Mammary epithelial cell (primary cell): ENCODE measurements around the gene PYCR2.

ENCODE experiments used
- EZH2 ChIP-seq: IDR thresholded peaks from 2 replicates; pipeline ENCODE4 v1.6.1; 2012; ENCODE audit warnings: low read length, inconsistent platforms, borderline replicate concordance
- TF ChIP-seq, protein P1 (sequence below), 2 donors: IDR thresholded peaks in 1 of 2; conservative IDR thresholded peaks in 1 of 2; 2 replicates each; pipeline ENCODE4 v1.5.1; 2011 to 2012; ENCODE audit warnings: inconsistent platforms in 2 of 2, low read length in 2 of 2, mild to moderate bottlenecking in 2 of 2, control low read depth in 1 of 2, low read depth in 1 of 2; ENCODE audit not compliant: insufficient read depth in 1 of 2; ENCODE audit errors: extremely low read depth in 1 of 2

DNA sequence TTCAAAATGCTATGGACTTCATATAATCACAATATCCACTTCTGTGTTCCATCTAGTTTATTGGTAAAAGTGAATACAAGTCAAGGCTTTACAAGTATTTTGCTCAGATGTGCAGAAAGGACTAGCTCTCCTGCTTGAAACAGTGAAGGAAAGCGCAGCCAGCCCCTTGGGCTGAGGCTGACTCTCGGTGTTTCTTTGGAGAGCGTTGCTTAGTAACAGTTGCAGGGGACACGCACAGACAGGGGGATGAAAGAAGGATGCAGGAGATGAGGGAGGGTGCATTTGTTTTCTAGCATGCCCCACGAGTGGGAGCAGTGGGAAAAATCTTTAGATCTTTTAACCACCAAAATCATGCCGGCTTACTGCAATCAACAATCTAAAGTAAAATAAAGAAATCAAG lies 9.1 kb downstream of the PYCR2 start:
- TF ChIP-seq, protein P1, sequence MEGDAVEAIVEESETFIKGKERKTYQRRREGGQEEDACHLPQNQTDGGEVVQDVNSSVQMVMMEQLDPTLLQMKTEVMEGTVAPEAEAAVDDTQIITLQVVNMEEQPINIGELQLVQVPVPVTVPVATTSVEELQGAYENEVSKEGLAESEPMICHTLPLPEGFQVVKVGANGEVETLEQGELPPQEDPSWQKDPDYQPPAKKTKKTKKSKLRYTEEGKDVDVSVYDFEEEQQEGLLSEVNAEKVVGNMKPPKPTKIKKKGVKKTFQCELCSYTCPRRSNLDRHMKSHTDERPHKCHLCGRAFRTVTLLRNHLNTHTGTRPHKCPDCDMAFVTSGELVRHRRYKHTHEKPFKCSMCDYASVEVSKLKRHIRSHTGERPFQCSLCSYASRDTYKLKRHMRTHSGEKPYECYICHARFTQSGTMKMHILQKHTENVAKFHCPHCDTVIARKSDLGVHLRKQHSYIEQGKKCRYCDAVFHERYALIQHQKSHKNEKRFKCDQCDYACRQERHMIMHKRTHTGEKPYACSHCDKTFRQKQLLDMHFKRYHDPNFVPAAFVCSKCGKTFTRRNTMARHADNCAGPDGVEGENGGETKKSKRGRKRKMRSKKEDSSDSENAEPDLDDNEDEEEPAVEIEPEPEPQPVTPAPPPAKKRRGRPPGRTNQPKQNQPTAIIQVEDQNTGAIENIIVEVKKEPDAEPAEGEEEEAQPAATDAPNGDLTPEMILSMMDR (conservative IDR thresholded peaks at IDR 0.05 in 1 of 2, IDR thresholded peaks at IDR 0.05 in 1 of 2; ENCODE audit: extremely low read depth in 1 of 2, insufficient read depth in 1 of 2, low read depth in 1 of 2, low read length in 2 of 2), result no peak
- no peak for TF ChIP-seq EZH2
